Thoracic aorta (tissue), 2 donors: Measurements from ENCODE around the gene NLRP6. TPM values are rescaled to one million over a fixed set of nuclear protein-coding genes. Genes with fewer than 3 reads are reported as not detected.
A peak's percentile ranks its signal among the peaks of the same experiment; 100 is the strongest.
"Not testable (repeated sequence)": the region's sequence is repeated elsewhere in the genome, so short reads cannot be mapped to it uniquely, and the experiment has no call there.

Experiments
- ATAC-seq: fragments of 150-250 bp; one replicate; pipeline ENCODE4 v1.8.0; 2017; ENCODE audit warnings: low read depth; ENCODE audit not compliant: insufficient number of reproducible peaks, low FRiP score
- DNase-seq: peaks from one replicate; pipeline ENCODE4 v3.0.0-alpha.2; 2020; ENCODE audit warnings: low spot score
- H3K27ac ChIP-seq, 2 donors: fragments of 200-600 bp; sonication (generic); 1 replicate in 1 of 2; 2 replicates in 1 of 2; pipeline ENCODE4 v1.5.1; 2016; ENCODE audit warnings: mild to moderate bottlenecking in 2 of 2, moderate library complexity in 2 of 2
- H3K27me3 ChIP-seq: fragments of 200-600 bp; sonication (generic); replicated peaks from 2 replicates; pipeline ENCODE4 v1.6.0; 2016; ENCODE audit warnings: mild to moderate bottlenecking; ENCODE audit not compliant: insufficient read depth
- H3K36me3 ChIP-seq: fragments of 200-600 bp; sonication (generic); one replicate; pipeline ENCODE4 v1.5.1; 2016
- H3K4me1 ChIP-seq, 2 donors: fragments of 200-600 bp; sonication (generic); 1 replicate in 1 of 2; 2 replicates in 1 of 2; pipeline versions ENCODE4 v1.5.1 to v1.6.0; 2016; ENCODE audit warnings: low read depth in 2 of 2, mild to moderate bottlenecking in 1 of 2; ENCODE audit not compliant: control insufficient read depth in 1 of 2
- H3K4me3 ChIP-seq: fragments of 200-600 bp; sonication (generic); 2 replicates; pipeline ENCODE4 v1.5.1; 2016; ENCODE audit warnings: mild to moderate bottlenecking
- H3K9me3 ChIP-seq: fragments of 200-600 bp; sonication (generic); 2 replicates; pipeline ENCODE4 v1.5.1; 2016
- total RNA-seq, 2 donors: library from RNA; depleted of rRNA; stranded (reverse); fragments of >200 nt; gene quantifications; one replicate each; pipeline versions ENCODE4 v1.1.0 to v1.2.3, GENCODE V29; 2016
- TF ChIP-seq, protein P1 (sequence below): fragments of 200-600 bp; sonication (generic); IDR thresholded peaks from one replicate; pipeline ENCODE4 v1.5.1; 2019; ENCODE audit warnings: antibody characterized with exemption

The NLRP6 gene
- total RNA-seq, 2 donors from 2014 or later, result 5.6 to 6.6 TPM

DNA sequence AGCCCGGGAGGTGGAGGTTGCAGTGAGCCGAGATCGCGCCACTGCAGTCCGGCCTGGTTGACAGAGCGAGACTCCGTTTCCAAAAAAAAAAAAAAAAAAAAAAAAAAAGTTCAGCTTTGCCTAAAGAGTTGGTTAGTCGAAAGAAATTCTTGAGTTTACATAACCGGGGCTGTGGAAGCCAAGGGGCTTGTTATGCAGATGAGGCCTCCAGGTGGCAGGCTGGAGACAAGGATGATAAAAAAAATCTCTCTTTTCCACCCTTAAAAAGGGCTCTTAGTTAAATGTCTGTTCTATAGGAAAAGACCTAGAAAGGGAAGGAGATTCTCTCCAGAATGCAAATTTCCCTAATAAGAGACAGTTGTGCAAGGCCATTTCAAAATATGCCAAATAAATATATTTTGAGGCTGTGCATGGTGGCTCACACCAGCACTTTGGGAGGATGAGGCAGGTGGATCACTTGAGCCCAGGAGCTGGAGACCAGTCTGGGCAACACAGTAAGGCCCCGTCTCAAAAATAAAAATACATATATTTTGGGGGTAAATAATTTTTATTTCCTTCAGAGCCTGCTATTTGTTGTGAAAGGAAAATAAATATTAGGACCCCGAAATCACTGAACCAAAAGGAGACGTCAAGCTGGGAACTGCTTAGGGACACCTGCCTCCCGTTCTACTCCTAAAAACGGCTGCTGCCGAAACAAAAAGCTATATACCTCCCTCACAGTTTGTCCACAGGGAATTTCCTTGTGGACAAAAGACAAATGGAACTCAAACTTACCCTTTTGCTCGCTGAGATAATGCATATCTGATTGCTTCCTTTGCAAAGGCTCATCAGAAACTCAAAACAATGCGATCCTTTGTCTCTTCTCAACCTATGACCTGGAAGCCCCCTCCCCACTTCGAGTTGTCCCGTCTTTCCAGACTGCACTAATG, 27.0 kb downstream of the NLRP6 start:
- Histone ChIP-seq H3K27ac (peak overlapping the region in 1 of 2 donors; percentile 18), H3K27me3 (no peaks in the 10 kb centered on the region), H3K4me1 (peaks cover 6 to 29% of the 10 kb centered on the region in 2 donors), H3K36me3 (no peaks in the 10 kb centered on the region), H3K9me3 (no peaks in the 10 kb centered on the region), H3K4me3 (no peak overlapping the region)
- no peak for DNase-seq
- TF ChIP-seq, protein P1, sequence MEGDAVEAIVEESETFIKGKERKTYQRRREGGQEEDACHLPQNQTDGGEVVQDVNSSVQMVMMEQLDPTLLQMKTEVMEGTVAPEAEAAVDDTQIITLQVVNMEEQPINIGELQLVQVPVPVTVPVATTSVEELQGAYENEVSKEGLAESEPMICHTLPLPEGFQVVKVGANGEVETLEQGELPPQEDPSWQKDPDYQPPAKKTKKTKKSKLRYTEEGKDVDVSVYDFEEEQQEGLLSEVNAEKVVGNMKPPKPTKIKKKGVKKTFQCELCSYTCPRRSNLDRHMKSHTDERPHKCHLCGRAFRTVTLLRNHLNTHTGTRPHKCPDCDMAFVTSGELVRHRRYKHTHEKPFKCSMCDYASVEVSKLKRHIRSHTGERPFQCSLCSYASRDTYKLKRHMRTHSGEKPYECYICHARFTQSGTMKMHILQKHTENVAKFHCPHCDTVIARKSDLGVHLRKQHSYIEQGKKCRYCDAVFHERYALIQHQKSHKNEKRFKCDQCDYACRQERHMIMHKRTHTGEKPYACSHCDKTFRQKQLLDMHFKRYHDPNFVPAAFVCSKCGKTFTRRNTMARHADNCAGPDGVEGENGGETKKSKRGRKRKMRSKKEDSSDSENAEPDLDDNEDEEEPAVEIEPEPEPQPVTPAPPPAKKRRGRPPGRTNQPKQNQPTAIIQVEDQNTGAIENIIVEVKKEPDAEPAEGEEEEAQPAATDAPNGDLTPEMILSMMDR, result peak; percentile 54
- no peak for ATAC-seq

DNA sequence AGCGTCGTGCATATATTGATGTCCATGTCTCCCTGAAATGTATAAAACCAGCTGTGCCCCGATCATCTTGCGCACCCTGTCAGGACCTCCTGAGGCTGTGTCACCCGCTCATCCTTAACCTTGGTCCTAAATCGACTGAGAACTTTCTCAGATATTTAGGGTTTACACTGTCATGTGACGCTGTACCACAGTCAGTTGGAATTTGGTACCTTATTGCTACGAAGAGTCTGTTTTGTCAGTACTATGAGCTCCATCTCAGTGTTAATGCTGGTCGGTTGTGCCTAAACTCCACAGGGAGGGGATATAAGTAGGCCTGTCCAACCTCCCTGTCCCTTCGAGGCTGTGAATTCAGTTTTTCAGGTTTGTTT, 27.6 kb downstream of the NLRP6 start:
- ATAC-seq (no peak), DNase-seq (no peak)
- Histone ChIP-seq H3K4me1 (peaks cover 6 to 29% of the 10 kb centered on the region in 2 donors), H3K27ac (peak overlapping the region; percentile 18 to 58), H3K4me3 (no peak overlapping the region), H3K27me3 (no peaks in the 10 kb centered on the region), H3K9me3 (no peaks in the 10 kb centered on the region), H3K36me3 (no peaks in the 10 kb centered on the region)
- TF ChIP-seq, protein P1, result no peak

- TF ChIP-seq, protein P1, result no peak
Measured at GRCh38 chr11:306645-307371, 28.6 kb downstream of the NLRP6 start.

GRCh38 chr11:307766-308708, 29.8 kb downstream of the NLRP6 start, which contains the start of gene IFITM2:
Gene IFITM2 (plus strand): TSS chr11:307816. CDS start chr11:308193, 377 bp downstream.
- peak; percentile 63 for ATAC-seq
- H3K36me3 ChIP-seq, H3K27me3 ChIP-seq, H3K9me3 ChIP-seq: not testable (repeated sequence)
- Histone ChIP-seq H3K4me3 (peak within 1 kb of the TSS; percentile 75), H3K4me1 (peaks cover 12 to 40% of the 10 kb centered on the region in 2 donors), H3K27ac (peak within 1 kb of the TSS; percentile 67 to 81)
- DNase-seq, result peak; percentile 53

More at GRCh38 chr11:306645-307371, 28.6 kb downstream of the NLRP6 start:
- Histone ChIP-seq H3K27me3 (no peaks in the 10 kb centered on the region), H3K9me3 (no peaks in the 10 kb centered on the region), H3K27ac (peak overlapping the region; percentile 67 to 81), H3K4me3 (no peak overlapping the region), H3K4me1 (peaks cover 8 to 31% of the 10 kb centered on the region in 2 donors), H3K36me3 (no peaks in the 10 kb centered on the region)
- ATAC-seq (no peak), DNase-seq (no peak)

DNA sequence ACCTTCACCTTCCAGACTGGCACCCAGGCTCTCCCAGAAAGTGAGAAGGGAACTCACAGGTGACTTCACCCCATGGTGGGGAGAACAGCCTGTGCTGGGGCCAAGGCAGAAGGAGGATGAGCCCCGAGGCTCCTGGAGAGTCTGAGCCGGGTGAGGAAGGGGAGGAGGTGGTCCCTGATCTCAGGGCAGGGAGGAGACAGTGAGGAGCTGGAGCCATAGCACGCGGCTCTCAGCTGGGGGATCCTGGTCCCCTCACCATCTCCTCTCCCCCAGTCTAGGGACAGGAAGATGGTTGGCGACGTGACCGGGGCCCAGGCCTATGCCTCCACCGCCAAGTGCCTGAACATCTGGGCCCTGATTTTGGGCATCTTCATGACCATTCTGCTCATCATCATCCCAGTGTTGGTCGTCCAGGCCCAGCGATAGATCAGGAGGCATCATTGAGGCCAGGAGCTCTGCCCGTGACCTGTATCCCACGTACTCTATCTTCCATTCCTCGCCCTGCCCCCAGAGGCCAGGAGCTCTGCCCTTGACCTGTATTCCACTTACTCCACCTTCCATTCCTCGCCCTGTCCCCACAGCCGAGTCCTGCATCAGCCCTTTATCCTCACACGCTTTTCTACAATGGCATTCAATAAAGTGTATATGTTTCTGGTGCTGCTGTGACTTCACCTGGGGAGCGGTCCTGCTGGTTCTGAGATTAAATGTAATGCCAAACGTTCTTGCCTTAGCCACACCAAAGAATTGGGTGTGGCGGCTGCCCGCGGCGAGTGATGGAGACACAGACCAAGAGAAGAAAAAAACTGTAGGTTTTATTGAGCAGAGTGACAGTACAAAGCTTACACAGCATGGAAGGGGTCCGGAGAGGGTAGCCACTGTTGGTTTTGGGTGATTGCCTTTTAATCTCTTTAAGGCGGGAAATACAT, 30.8 kb downstream of the NLRP6 start:
- H3K27ac ChIP-seq, result peak overlapping the region; percentile 67 to 81
- peak overlapping the region; percentile 75 for H3K4me3 ChIP-seq
- not testable (repeated sequence) for H3K27me3 ChIP-seq, DNase-seq, ATAC-seq, H3K36me3 ChIP-seq, H3K9me3 ChIP-seq
- H3K4me1 ChIP-seq, result peaks cover 15 to 48% of the 10 kb centered on the region in 2 donors

- not testable (repeated sequence) for H3K9me3 ChIP-seq, H3K36me3 ChIP-seq, DNase-seq, ATAC-seq, H3K27me3 ChIP-seq
- peak overlapping the region; percentile 67 to 81 for H3K27ac ChIP-seq
- H3K4me1 ChIP-seq, result peaks cover 15 to 41% of the 10 kb centered on the region in 2 donors
- H3K4me3 ChIP-seq, result peak overlapping the region; percentile 75
Measured at GRCh38 chr11:309979-310572, 31.9 kb downstream of the NLRP6 start.

DNA sequence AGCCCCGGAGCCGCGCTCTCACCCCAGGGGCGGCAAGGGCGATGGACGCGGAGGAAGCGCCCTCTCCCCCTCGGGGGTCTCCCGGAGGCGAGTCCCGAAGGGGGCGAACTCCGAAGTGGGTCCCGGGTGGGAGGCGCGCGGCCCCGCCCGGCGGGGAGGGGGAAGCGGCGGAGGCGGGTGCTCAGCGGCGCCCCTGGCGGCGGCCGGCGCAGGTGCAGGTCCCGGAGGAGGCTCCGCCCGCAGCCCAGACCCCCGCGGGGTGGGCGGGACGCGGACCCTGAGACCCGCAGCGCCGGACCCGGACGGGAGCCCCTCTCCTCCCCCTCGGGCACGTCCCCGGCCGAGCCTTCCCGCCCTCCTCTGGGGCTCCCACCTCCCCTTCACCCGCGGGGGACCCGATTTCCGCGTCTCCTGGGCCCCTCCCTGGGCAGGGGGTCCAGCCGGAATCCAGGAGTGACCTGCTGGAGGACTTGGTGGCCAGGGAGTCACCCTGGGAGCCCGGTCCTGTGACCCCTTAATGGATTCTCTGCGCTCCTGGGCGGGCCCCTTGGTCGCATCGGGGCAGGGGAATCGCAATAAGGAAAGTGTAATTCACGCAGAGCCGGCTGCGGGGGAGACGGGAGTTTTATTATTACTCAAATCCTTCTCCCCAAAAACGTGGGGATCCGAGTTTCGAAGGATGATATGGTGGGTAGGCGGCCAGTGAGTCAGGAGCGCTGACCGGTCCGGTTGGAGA, 33.0 kb downstream of the NLRP6 start:
- H3K4me3 ChIP-seq, result peak overlapping the region; percentile 66
- not testable (repeated sequence) for DNase-seq

More for the DNA sequence above, 33.0 kb downstream of the NLRP6 start:
- Histone ChIP-seq H3K27ac (peak overlapping the region in 1 of 2 donors; percentile 18), H3K4me1 (peaks cover 15 to 46% of the 10 kb centered on the region in 2 donors)
- H3K36me3 ChIP-seq, H3K27me3 ChIP-seq, H3K9me3 ChIP-seq: not testable (repeated sequence)
- ATAC-seq, result peak; percentile 30
